Effector memory CD8-positive, alpha-beta T cell (primary cell): ENCODE results near the gene COL18A1.
A peak's percentile ranks its signal among the peaks of the same experiment; 100 is the strongest.

Source experiments
- ATAC-seq: fragments of 150-1000 bp; cut with Tn5 transposase; replicated peaks from 2 replicates; pipeline ENCODE4 v1.10.0; 2021; ENCODE audit warnings: mild to moderate bottlenecking, moderate library complexity
- DNase-seq, 3 experiments: peaks; one replicate each; pipeline ENCODE4 v3.0.0; 2021
- H3K27ac Mint-ChIP-seq, 2 donors: one replicate each; pipeline ENCODE4 v1.8.0; 2022; ENCODE audit warnings: mild to moderate bottlenecking in 2 of 2, mixed read lengths in 2 of 2, moderate library complexity in 2 of 2
- H3K27me3 Mint-ChIP-seq, 2 donors: one replicate each; pipeline ENCODE4 v1.8.0; 2022; ENCODE audit warnings: mixed read lengths in 2 of 2
- H3K36me3 Mint-ChIP-seq: one replicate; pipeline ENCODE4 v1.8.0; 2022; ENCODE audit warnings: mild to moderate bottlenecking, moderate library complexity, mixed read lengths; ENCODE audit not compliant: insufficient read depth
- H3K4me1 Mint-ChIP-seq, 2 donors: one replicate each; pipeline ENCODE4 v1.8.0; 2022; ENCODE audit warnings: low read depth in 2 of 2, mixed read lengths in 2 of 2
- H3K4me3 Mint-ChIP-seq, 2 donors: one replicate each; pipeline ENCODE4 v1.8.0; 2022; ENCODE audit warnings: mild to moderate bottlenecking in 2 of 2, mixed read lengths in 2 of 2, moderate library complexity in 2 of 2
- H3K9me3 Mint-ChIP-seq, 2 donors: one replicate each; pipeline ENCODE4 v1.8.0; 2022; ENCODE audit warnings: mixed read lengths in 2 of 2

Gene COL18A1

GRCh38 chr21:45475004-45475685 lies 70.2 kb downstream of the COL18A1 start:
- H3K9me3 Mint-ChIP-seq: no peaks in the 10 kb centered on the region
- H3K4me1 Mint-ChIP-seq: peaks cover 17% of the 10 kb centered on the region in 2 donors
- ATAC-seq: no peak
- peaks cover 3% of the 10 kb centered on the region for H3K36me3 Mint-ChIP-seq
- no peak for DNase-seq
- H3K27ac Mint-ChIP-seq: no peak overlapping the region
- H3K4me3 Mint-ChIP-seq: no peak overlapping the region
- H3K27me3 Mint-ChIP-seq: peaks cover 0 to 12% of the 10 kb centered on the region in 2 donors

DNA sequence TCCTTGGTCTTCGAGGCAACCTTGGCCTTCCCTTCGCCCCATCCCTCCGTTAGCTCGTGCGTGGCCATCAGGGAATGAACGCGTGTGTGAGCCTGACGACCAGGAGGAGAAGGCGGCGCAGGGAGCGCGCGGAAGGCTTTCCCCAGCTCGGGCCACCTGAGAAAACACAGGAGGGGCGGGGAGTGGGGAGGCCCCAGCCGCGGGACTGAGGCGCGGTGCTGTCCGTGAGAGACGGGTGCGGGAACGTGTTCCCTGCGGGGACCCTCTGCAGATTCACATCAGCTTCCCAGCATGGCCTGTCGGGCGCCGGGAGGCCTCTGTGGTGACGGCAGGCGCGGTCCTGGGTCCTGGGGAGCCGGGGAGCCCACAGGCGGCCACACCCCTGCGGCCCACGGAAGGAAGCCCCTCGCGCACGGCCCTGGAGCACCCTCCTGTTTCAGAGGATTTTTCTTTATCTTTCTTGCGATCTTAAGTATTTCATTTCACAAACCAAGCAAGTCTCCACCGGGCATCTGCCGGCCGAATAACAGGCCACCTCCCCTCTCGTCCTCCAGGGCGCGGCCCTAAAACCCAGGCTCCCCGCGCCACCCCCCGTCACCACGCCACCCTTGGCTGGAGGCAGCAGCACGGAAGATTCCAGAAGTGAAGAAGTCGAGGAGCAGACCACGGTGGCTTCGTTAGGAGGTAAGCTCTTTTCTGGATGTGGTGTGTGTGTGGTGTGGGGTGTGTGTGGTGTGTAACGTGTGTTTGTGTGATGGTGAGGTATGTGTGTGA lies 71.0 kb downstream of the COL18A1 start:
- Mint-ChIP-seq H3K36me3 (peaks cover 3% of the 10 kb centered on the region), H3K4me1 (peaks cover 15 to 17% of the 10 kb centered on the region in 2 donors), H3K27ac (no peak overlapping the region), H3K4me3 (peak overlapping the region in 1 of 2 donors; percentile 26), H3K27me3 (peaks cover 0 to 12% of the 10 kb centered on the region in 2 donors), H3K9me3 (no peaks in the 10 kb centered on the region)
- DNase-seq (no peak), ATAC-seq (no peak)

GRCh38 chr21:45476582-45476981 lies 71.6 kb downstream of the COL18A1 start:
- no peak for DNase-seq
- Mint-ChIP-seq H3K36me3 (peaks cover 3% of the 10 kb centered on the region), H3K27ac (no peak overlapping the region), H3K9me3 (no peaks in the 10 kb centered on the region), H3K27me3 (peaks cover 0 to 12% of the 10 kb centered on the region in 2 donors), H3K4me1 (peaks cover 15 to 17% of the 10 kb centered on the region in 2 donors), H3K4me3 (peak overlapping the region in 1 of 2 donors; percentile 26)
- ATAC-seq: no peak

DNA sequence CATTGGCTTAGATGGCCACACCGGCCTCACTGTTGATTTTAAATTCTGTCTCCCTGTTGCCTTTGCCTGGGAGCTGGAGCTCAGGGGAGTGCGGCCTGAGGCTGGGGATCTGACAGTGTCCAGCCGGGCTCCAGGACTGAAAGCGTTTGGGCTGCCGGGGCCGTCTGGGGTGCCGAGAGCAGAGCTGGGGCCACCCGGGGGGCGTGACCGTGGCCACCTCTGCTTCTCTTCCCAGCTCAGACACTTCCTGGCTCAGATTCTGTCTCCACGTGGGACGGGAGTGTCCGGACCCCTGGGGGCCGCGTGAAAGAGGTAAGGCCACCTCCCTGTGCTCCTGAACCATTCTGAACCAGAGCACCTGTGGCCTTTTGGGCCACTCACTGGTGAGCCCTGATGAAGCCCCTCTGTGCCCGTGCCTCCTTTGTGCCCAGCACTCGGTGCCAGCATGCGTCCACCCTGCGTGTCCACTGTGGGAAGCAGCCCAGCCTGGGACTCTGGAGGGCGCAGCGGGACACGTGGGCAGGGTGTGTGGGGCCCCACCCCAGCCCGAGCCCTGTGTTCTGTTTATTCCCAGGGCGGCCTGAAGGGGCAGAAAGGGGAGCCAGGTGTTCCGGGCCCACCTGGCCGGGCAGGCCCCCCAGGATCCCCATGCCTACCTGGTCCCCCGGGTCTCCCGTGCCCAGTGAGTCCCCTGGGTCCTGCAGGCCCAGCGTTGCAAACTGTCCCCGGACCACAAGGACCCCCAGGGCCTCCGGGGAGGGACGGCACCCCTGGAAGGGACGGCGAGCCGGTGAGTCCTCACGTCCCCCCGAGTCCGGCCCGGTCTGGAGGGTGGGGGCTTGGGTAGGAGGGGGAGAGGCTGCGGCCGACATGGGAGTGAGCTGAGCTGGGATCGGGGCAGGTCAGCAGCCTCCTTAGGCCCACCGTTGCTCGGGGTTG lies 72.5 kb downstream of the COL18A1 start:
- no peaks in the 10 kb centered on the region for H3K9me3 Mint-ChIP-seq
- H3K36me3 Mint-ChIP-seq: peaks cover 3% of the 10 kb centered on the region
- peak overlapping the region; percentile 83 to 87 for H3K4me3 Mint-ChIP-seq
- peaks cover 0 to 12% of the 10 kb centered on the region in 2 donors for H3K27me3 Mint-ChIP-seq
- H3K4me1 Mint-ChIP-seq: peaks cover 15 to 17% of the 10 kb centered on the region in 2 donors
- H3K27ac Mint-ChIP-seq: peak overlapping the region; percentile 93
- no peak for DNase-seq
- ATAC-seq: no peak

GRCh38 chr21:45478115-45478801 lies 73.3 kb downstream of the COL18A1 start:
- ATAC-seq (peak; percentile 90), DNase-seq (peak; percentile 72 to 80 (median 76))
- peak overlapping the region; percentile 93 for H3K27ac Mint-ChIP-seq
- H3K27me3 Mint-ChIP-seq: peaks cover 0 to 12% of the 10 kb centered on the region in 2 donors
- H3K36me3 Mint-ChIP-seq: peaks cover 3% of the 10 kb centered on the region
- peaks cover 17 to 19% of the 10 kb centered on the region in 2 donors for H3K4me1 Mint-ChIP-seq
- no peaks in the 10 kb centered on the region for H3K9me3 Mint-ChIP-seq
- H3K4me3 Mint-ChIP-seq: peak overlapping the region; percentile 83 to 87

GRCh38 chr21:45478816-45479669 lies 74.1 kb downstream of the COL18A1 start:
- peaks cover 17 to 24% of the 10 kb centered on the region in 2 donors for H3K4me1 Mint-ChIP-seq
- peaks cover 3% of the 10 kb centered on the region for H3K36me3 Mint-ChIP-seq
- no peak for DNase-seq
- ATAC-seq: no peak
- H3K27me3 Mint-ChIP-seq: peaks cover 0 to 7% of the 10 kb centered on the region in 2 donors
- peak overlapping the region; percentile 83 to 87 for H3K4me3 Mint-ChIP-seq
- H3K27ac Mint-ChIP-seq: peak overlapping the region; percentile 93
- no peaks in the 10 kb centered on the region for H3K9me3 Mint-ChIP-seq

DNA sequence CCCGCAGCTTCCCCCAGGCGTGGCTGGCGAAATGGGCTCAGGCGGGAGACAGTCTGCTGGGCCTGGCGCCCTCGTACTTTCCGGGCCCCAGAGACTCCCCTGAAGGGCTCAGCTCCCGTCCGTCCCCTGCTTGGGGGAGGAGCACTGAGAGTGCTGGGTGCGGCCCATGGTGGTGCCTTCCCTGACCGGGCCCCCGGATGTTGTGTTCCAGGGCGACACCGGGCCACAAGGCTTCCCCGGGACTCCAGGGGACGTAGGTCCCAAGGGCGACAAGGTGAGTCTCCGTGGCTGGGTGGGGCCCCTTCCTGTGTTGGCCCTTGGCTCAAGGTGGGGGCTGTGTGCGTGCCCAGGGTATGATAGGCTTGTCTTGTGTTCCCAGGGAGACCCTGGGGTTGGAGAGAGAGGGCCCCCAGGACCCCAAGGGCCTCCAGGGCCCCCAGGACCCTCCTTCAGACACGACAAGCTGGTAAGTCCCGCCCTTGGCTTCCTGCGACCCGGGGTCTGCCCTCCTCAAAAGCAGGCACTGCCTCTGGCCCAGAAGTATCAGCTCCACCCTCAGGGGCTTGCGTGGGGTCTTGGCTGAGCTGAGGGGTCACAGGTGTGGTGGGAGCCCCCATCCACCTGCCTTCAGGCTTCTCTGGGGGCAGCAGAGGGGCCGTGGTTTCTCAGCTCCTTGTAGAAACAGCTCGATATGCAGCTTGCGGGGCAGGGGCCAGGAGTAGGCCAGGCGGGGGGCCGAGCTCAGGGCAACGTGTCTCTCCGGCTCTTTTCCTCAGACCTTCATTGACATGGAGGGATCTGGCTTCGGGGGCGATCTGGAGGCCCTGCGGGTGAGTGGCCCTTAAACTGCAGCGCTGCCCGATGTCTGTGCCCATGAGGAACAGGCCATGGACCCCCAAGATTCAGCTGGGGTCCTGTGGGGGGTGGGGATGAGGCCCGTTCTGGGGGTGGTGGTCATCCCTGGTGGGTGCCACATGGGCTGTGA lies 75.0 kb downstream of the COL18A1 start:
- peak overlapping the region in 1 of 2 donors; percentile 5 for H3K27ac Mint-ChIP-seq
- ATAC-seq (no peak), DNase-seq (no peak)
- no peaks in the 10 kb centered on the region for H3K27me3 Mint-ChIP-seq
- H3K4me1 Mint-ChIP-seq: peaks cover 17 to 29% of the 10 kb centered on the region in 2 donors
- no peaks in the 10 kb centered on the region for H3K9me3 Mint-ChIP-seq
- H3K36me3 Mint-ChIP-seq: peaks cover 3% of the 10 kb centered on the region
- H3K4me3 Mint-ChIP-seq: peak overlapping the region in 1 of 2 donors; percentile 87

- no peaks in the 10 kb centered on the region for H3K27me3 Mint-ChIP-seq
- H3K27ac Mint-ChIP-seq: no peak overlapping the region
- H3K9me3 Mint-ChIP-seq: no peaks in the 10 kb centered on the region
- no peak for ATAC-seq
- DNase-seq: no peak
- H3K36me3 Mint-ChIP-seq: peaks cover 3% of the 10 kb centered on the region
- H3K4me3 Mint-ChIP-seq: no peak overlapping the region
- H3K4me1 Mint-ChIP-seq: peaks cover 17 to 29% of the 10 kb centered on the region in 2 donors
These were observed 75.9 kb downstream of the COL18A1 start for GRCh38 chr21:45480701-45481500.

DNA sequence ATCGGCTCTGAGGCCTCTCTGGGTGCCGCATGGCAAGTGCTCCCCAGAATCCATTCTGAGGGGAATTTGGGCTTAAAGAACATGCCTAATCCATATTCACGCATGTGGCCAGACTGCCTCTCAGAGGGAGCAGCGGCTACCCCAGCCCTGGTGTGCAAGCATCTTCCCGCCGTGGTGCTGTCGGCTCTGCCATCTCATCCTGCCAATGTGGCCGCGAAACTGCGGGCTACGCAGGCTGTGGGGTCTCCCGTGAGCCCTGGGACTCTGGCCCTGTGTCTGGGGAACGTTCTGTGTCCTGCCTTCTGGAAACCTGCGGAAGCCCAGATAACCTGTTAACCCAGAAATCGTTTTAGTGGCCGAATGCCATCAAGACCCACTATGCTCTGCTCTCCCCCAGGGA lies 76.6 kb downstream of the COL18A1 start:
- H3K27ac Mint-ChIP-seq: no peak overlapping the region
- no peaks in the 10 kb centered on the region for H3K27me3 Mint-ChIP-seq
- ATAC-seq (no peak), DNase-seq (no peak)
- peaks cover 3% of the 10 kb centered on the region for H3K36me3 Mint-ChIP-seq
- H3K4me1 Mint-ChIP-seq: peaks cover 14 to 29% of the 10 kb centered on the region in 2 donors
- H3K9me3 Mint-ChIP-seq: no peaks in the 10 kb centered on the region
- no peak overlapping the region for H3K4me3 Mint-ChIP-seq

DNA sequence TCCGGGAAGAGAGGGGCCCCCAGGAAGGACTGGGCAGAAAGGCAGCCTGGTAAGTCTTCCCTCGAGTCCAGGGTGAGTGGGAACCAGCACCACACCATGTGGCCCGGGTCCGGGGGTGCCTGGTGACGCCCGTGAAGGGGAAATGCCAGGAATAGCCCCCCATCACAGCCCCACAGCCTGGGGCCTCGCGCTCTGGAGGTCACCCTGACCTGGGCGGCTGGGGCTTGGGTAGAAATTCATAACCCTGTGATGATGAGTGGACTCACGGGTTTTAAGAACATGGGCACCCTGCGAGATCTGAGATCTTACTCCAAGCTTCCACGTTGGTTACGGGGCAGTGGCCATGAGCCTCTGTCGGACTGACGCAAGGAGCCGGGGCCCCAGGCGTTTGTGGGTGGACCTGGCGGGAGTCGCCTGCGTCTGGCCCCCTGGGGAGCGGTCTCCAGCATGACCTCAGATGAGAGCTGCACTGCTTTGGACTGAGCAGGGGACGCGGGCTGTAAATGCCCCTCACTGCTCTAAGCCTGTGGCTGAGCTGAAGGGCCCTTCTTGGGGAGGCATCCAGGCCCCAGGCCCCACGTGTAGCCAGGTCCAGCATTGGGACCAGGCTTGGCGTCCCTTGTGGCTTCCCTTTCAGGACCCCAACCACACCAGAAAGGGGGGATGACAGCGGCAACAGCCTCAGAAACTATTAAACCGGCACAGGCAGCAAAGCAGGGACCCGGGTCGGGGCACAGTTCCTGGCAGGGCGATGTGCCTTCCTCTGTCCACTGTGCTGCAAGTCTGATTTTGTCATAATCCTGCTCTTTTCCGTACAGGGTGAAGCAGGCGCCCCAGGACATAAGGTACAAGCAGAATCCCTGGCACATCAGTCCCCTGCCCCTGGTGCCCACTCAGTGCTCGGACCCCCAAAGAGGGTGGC lies 77.3 kb downstream of the COL18A1 start:
- ATAC-seq (no peak), DNase-seq (no peak)
- Mint-ChIP-seq H3K4me3 (peak overlapping the region; percentile 59 to 60), H3K27ac (peak overlapping the region; percentile 67 to 85), H3K36me3 (peaks cover 3% of the 10 kb centered on the region), H3K9me3 (no peaks in the 10 kb centered on the region), H3K27me3 (no peaks in the 10 kb centered on the region), H3K4me1 (peaks cover 13 to 29% of the 10 kb centered on the region in 2 donors)
